ENCODE results near the gene C3orf38.

C3orf38 gene

DNA sequence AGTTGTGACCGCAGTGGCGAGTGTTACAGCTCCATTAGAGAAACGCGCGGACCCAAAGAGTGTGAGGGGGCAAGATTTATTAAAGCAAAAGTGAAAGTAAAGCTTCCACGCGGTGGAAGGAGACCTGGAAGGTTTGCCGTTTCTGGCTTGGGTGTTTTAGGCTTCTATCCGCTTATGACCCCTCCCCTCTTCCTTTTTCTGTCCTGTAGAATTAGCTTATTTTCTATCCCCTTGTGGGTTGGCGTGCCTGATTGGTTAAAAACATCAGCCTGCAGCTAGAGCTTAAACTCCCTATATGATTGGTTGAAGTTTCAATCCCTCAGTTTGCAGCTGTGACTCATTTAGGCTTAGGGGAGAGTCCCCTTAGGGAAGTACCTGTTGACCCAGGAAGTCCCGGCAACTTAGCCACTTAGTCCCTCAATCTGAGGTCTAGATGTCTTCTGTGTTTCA lies 39.6 kb downstream of the C3orf38 start:
- H3K9me3 Mint-ChIP-seq, result peaks cover 4% of the 10 kb centered on the region
- peaks cover 4% of the 10 kb centered on the region for H3K4me1 Mint-ChIP-seq (ENCODE audit: low read depth)
- H3K27me3 Mint-ChIP-seq (ENCODE audit: low read depth), result peaks cover 6% of the 10 kb centered on the region
- no peak overlapping the region for H3K4me3 Mint-ChIP-seq
- peak overlapping the region; percentile 17 for H3K27ac Mint-ChIP-seq
- no peaks in the 10 kb centered on the region for H3K36me3 Mint-ChIP-seq (ENCODE audit: low read depth)

GRCh38 chr3:88191872-88192409 lies 42.2 kb downstream of the C3orf38 start:
- Mint-ChIP-seq H3K9me3 (peaks cover 4% of the 10 kb centered on the region), H3K27me3 (ENCODE audit: low read depth) (no peaks in the 10 kb centered on the region), H3K4me3 (no peak overlapping the region), H3K4me1 (ENCODE audit: low read depth) (peaks cover 5% of the 10 kb centered on the region), H3K36me3 (ENCODE audit: low read depth) (no peaks in the 10 kb centered on the region), H3K27ac (no peak overlapping the region)

- H3K9me3 Mint-ChIP-seq, result peaks cover 4% of the 10 kb centered on the region
- no peak overlapping the region for H3K27ac Mint-ChIP-seq
- no peaks in the 10 kb centered on the region for H3K27me3 Mint-ChIP-seq (ENCODE audit: low read depth)
- peaks cover 5% of the 10 kb centered on the region for H3K4me1 Mint-ChIP-seq (ENCODE audit: low read depth)
- no peaks in the 10 kb centered on the region for H3K36me3 Mint-ChIP-seq (ENCODE audit: low read depth)
- no peak overlapping the region for H3K4me3 Mint-ChIP-seq
Measured at GRCh38 chr3:88192631-88193030, 42.9 kb downstream of the C3orf38 start.

- no peak overlapping the region for H3K4me3 Mint-ChIP-seq
- H3K27me3 Mint-ChIP-seq (ENCODE audit: low read depth), result no peaks in the 10 kb centered on the region
- no peaks in the 10 kb centered on the region for H3K9me3 Mint-ChIP-seq
Measured at GRCh38 chr3:88195951-88196434, 46.2 kb downstream of the C3orf38 start.

DNA sequence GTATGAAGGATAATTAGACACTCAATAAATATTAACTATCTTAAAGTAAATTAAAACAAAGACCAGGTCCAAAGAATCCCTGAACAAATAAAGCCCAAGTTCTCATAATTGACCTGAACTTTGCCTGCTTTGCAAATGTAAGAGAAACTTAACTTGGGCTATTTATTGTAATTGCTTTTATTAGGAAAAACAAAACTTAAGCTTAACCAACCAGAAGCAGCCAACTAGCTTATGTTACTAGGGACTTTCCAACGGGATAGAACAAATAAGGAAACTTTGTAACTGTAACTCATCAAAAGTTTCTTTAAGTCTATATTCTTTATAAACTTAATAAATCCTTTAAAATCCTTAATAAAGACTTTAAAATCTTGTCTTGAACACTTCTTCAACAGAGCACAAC lies 48.4 kb downstream of the C3orf38 start:
- Mint-ChIP-seq H3K27me3 (ENCODE audit: low read depth) (peaks cover 3% of the 10 kb centered on the region), H3K36me3 (ENCODE audit: low read depth) (no peaks in the 10 kb centered on the region), H3K9me3 (no peaks in the 10 kb centered on the region), H3K4me3 (no peak overlapping the region), H3K4me1 (ENCODE audit: low read depth) (peaks cover 1% of the 10 kb centered on the region), H3K27ac (no peak overlapping the region)

More at GRCh38 chr3:88195951-88196434, 46.2 kb downstream of the C3orf38 start:
- H3K4me1 Mint-ChIP-seq (ENCODE audit: low read depth), result peaks cover 1% of the 10 kb centered on the region
- no peak overlapping the region for H3K27ac Mint-ChIP-seq
- H3K36me3 Mint-ChIP-seq (ENCODE audit: low read depth), result no peaks in the 10 kb centered on the region

DNA sequence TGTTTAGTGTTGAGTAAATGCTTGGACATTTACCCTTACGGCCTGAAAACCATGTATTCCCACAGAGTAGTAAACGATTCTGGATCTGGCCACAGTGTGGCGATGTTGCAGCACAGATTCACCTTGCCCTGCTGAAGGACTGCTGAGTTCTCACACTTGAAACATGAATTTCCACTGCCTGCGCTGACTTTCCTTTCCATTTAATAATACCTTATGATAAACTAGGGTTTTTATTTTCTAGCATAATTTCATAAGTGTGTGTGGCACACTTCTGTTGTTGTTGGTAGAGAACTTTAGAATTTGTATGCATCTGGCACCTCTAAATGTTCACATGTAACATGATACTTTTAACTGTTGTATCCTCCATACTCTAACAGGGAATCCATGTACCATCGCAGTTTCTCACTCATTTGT lies 53.9 kb downstream of the C3orf38 start:
- peaks cover 2% of the 10 kb centered on the region for H3K4me1 Mint-ChIP-seq (ENCODE audit: low read depth)
- peaks cover 3% of the 10 kb centered on the region for H3K27me3 Mint-ChIP-seq (ENCODE audit: low read depth)
- H3K9me3 Mint-ChIP-seq, result no peaks in the 10 kb centered on the region
- no peaks in the 10 kb centered on the region for H3K36me3 Mint-ChIP-seq (ENCODE audit: low read depth)
- H3K27ac Mint-ChIP-seq, result no peak overlapping the region
- H3K4me3 Mint-ChIP-seq, result no peak overlapping the region
